Hepatocyte (in vitro differentiated cells): ENCODE data around the gene UCHL3. TPM values are rescaled to one million over a fixed set of nuclear protein-coding genes. Genes with fewer than 3 reads are reported as not detected.

Source experiments
- DNase-seq: peaks from one replicate; pipeline ENCODE4 v3.0.0-alpha.2; 2016; ENCODE audit warnings: low spot score
- H2AFZ ChIP-seq: fragments of 200-600 bp; sonication (generic); 2 replicates; pipeline ENCODE4 v1.6.0; 2016; ENCODE audit warnings: antibody characterized with exemption, mild to moderate bottlenecking
- H3K27ac ChIP-seq: fragments of 200-600 bp; sonication (generic); 2 replicates; pipeline ENCODE4 v1.5.1; 2016; ENCODE audit warnings: mild to moderate bottlenecking
- H3K27me3 ChIP-seq: fragments of 200-600 bp; sonication (generic); 2 replicates; pipeline ENCODE4 v1.6.1; 2016
- H3K36me3 ChIP-seq: fragments of 200-600 bp; sonication (generic); replicated peaks from 2 replicates; pipeline ENCODE4 v1.5.1; 2016; ENCODE audit warnings: low read depth; ENCODE audit not compliant: insufficient read depth
- H3K4me1 ChIP-seq: fragments of 200-600 bp; sonication (generic); 2 replicates; pipeline ENCODE4 v1.5.1; 2016; ENCODE audit warnings: mild to moderate bottlenecking, moderate library complexity; ENCODE audit not compliant: insufficient read depth
- H3K4me2 ChIP-seq: fragments of 200-600 bp; sonication (generic); 2 replicates; pipeline ENCODE4 v1.6.0; 2016
- H3K4me3 ChIP-seq: fragments of 200-600 bp; sonication (generic); 2 replicates; pipeline ENCODE4 v1.5.1; 2016; ENCODE audit warnings: mild to moderate bottlenecking
- H3K79me2 ChIP-seq: fragments of 200-600 bp; sonication (generic); 2 replicates; pipeline ENCODE4 v1.6.0; 2017; ENCODE audit warnings: mild to moderate bottlenecking
- H3K9me2 ChIP-seq: fragments of 200-600 bp; sonication (generic); replicated peaks from 2 replicates; pipeline ENCODE4 v1.6.0; 2017; ENCODE audit warnings: mild to moderate bottlenecking; ENCODE audit not compliant: insufficient read depth
- H3K9me3 ChIP-seq: fragments of 200-600 bp; sonication (generic); 2 replicates; pipeline ENCODE4 v1.5.1; 2016; ENCODE audit warnings: low read depth, mild to moderate bottlenecking
- H4K20me1 ChIP-seq: fragments of 200-600 bp; sonication (generic); 2 replicates; pipeline ENCODE4 v1.6.0; 2016; ENCODE audit warnings: mild to moderate bottlenecking; ENCODE audit not compliant: insufficient read depth, poor library complexity, severe bottlenecking
- CTCF ChIP-seq: fragments of 200-600 bp; sonication (generic); IDR thresholded peaks from 2 replicates; pipeline ENCODE4 v1.5.1; 2016; ENCODE audit warnings: antibody characterized with exemption, mild to moderate bottlenecking; ENCODE audit not compliant: poor library complexity
- EZH2 ChIP-seq: fragments of 200-600 bp; sonication (generic); IDR thresholded peaks from 2 replicates; pipeline ENCODE4 v1.6.1; 2016; ENCODE audit warnings: antibody characterized with exemption, mild to moderate bottlenecking, borderline replicate concordance
- EZH2phosphoT487 ChIP-seq: fragments of 200-600 bp; sonication (generic); IDR thresholded peaks from one replicate; pipeline ENCODE4 v1.6.1; 2018; ENCODE audit warnings: antibody characterized with exemption, mild to moderate bottlenecking, low read depth, moderate library complexity; ENCODE audit not compliant: unreplicated experiment, severe bottlenecking
- WGBS: methylation state at CpG from one replicate; pipeline ENCODE4 v1.1.6; 2016; ENCODE audit warnings: low lambda C conversion rate; ENCODE audit errors: missing lambda C conversion rate; 5-methylcytosine and 5-hydroxymethylcytosine counted together
- polyA plus RNA-seq: library from polyadenylated mRNA; unstranded; fragments of >200 nt; fragmentation: Nextera tagmentation; extraction: Ambion mirVana; gene quantifications from 2 replicates; pipeline ENCODE4 v1.2.1, GENCODE V29; 2016
- total RNA-seq: library from RNA; depleted of rRNA; stranded (reverse); fragments of >200 nt; gene quantifications from 2 replicates; pipeline ENCODE4 v1.2.3, GENCODE V29; 2014

UCHL3 gene
- total and polyA plus RNA-seq, 2 experiments from 2014 or later = 42.0 to 77.5 TPM

GRCh38 chr13:75512253-75512652, 37.3 kb upstream of the UCHL3 start:
- no peaks in the 10 kb centered on the region for H3K27me3 ChIP-seq
- no peaks in the 10 kb centered on the region for H3K4me1 ChIP-seq
- H3K4me2 ChIP-seq = no peak overlapping the region
- no peak overlapping the region for H2AFZ ChIP-seq
- H3K9me2 ChIP-seq = no peaks in the 10 kb centered on the region
- H3K79me2 ChIP-seq = no peaks in the 10 kb centered on the region
- no peaks in the 10 kb centered on the region for H4K20me1 ChIP-seq
- no peak overlapping the region for H3K4me3 ChIP-seq
- no peaks in the 10 kb centered on the region for H3K36me3 ChIP-seq
- TF ChIP-seq CTCF = no peak
- TF ChIP-seq EZH2 = no peak
- TF ChIP-seq EZH2phosphoT487 = no peak
- no peak for DNase-seq
- H3K27ac ChIP-seq = no peak overlapping the region
- WGBS = 89% methylated on average over 3 of the region's 3 CpGs
- H3K9me3 ChIP-seq = no peaks in the 10 kb centered on the region

- no peak overlapping the region for H3K4me3 ChIP-seq
- TF ChIP-seq CTCF (no peak), EZH2phosphoT487 (no peak), EZH2 (no peak)
- H3K36me3 ChIP-seq = no peaks in the 10 kb centered on the region
- H3K4me1 ChIP-seq = no peaks in the 10 kb centered on the region
- H4K20me1 ChIP-seq = no peaks in the 10 kb centered on the region
- WGBS = 94% methylated on average over 5 of the region's 5 CpGs
- H3K4me2 ChIP-seq = no peak overlapping the region
- no peaks in the 10 kb centered on the region for H3K27me3 ChIP-seq
- no peaks in the 10 kb centered on the region for H3K79me2 ChIP-seq
- DNase-seq = no peak
- no peak overlapping the region for H3K27ac ChIP-seq
- no peaks in the 10 kb centered on the region for H3K9me2 ChIP-seq
- no peaks in the 10 kb centered on the region for H3K9me3 ChIP-seq
- H2AFZ ChIP-seq = no peak overlapping the region
Observed at GRCh38 chr13:75513271-75513670, 36.3 kb upstream of the UCHL3 start.

GRCh38 chr13:75514080-75514995, 35.3 kb upstream of the UCHL3 start:
- no peaks in the 10 kb centered on the region for H3K9me3 ChIP-seq
- no peaks in the 10 kb centered on the region for H3K27me3 ChIP-seq
- H3K36me3 ChIP-seq = no peaks in the 10 kb centered on the region
- H3K4me3 ChIP-seq = no peak overlapping the region
- H3K27ac ChIP-seq = no peak overlapping the region
- no peak for DNase-seq
- no peak for TF ChIP-seq EZH2phosphoT487
- TF ChIP-seq CTCF = no peak
- TF ChIP-seq EZH2 = no peak
- H3K79me2 ChIP-seq = no peaks in the 10 kb centered on the region
- no peak overlapping the region for H2AFZ ChIP-seq
- H3K4me1 ChIP-seq = no peaks in the 10 kb centered on the region
- H3K9me2 ChIP-seq = no peaks in the 10 kb centered on the region
- 86% methylated on average over 3 of the region's 3 CpGs for WGBS
- no peaks in the 10 kb centered on the region for H4K20me1 ChIP-seq
- no peak overlapping the region for H3K4me2 ChIP-seq
